Breast epithelium (tissue), 4 donors: ENCODE results near the gene ANKRD6. TPM values are rescaled to one million over a fixed set of nuclear protein-coding genes. Genes with fewer than 3 reads are reported as not detected.

Source experiments
- DNase-seq, 2 donors: peaks; one replicate each; pipeline ENCODE4 v3.0.0-alpha.2; 2019; ENCODE audit warnings: low spot score in 2 of 2
- H3K27ac ChIP-seq, 2 donors: fragments of 200-600 bp; sonication (generic) in 1 of 2; one replicate each; pipeline ENCODE4 v1.5.1; 2016 to 2019; ENCODE audit warnings: mild to moderate bottlenecking in 1 of 2
- H3K27me3 ChIP-seq, 2 donors: fragments of 200-600 bp; sonication (generic) in 1 of 2; one replicate each; pipeline versions ENCODE4 v1.5.1 to v1.6.0; 2017 to 2019; ENCODE audit warnings: control low read depth in 1 of 2, mild to moderate bottlenecking in 1 of 2
- H3K36me3 ChIP-seq: fragments of 200-600 bp; one replicate; pipeline ENCODE4 v1.5.1; 2019
- H3K4me1 ChIP-seq, 2 donors: fragments of 200-600 bp; sonication (generic); one replicate each; pipeline ENCODE4 v1.5.1; 2016 to 2019; ENCODE audit warnings: control low read depth in 1 of 2
- H3K4me3 ChIP-seq, 3 donors: fragments of 200-600 bp; sonication (generic); 1 replicate in 2 of 3; 2 replicates in 1 of 3; pipeline ENCODE4 v1.5.1; 2016 to 2019; ENCODE audit warnings: mild to moderate bottlenecking in 3 of 3, moderate library complexity in 2 of 3
- H3K9me3 ChIP-seq, 2 donors: fragments of 200-600 bp; sonication (generic) in 1 of 2; one replicate each; pipeline ENCODE4 v1.5.1; 2016 to 2019; ENCODE audit warnings: control low read depth in 1 of 2
- POLR2A ChIP-seq: fragments of 450-650 bp; IDR thresholded peaks from one replicate; pipeline ENCODE4 v1.6.1; 2016; ENCODE audit warnings: antibody characterized with exemption, mild to moderate bottlenecking, moderate library complexity
- POLR2AphosphoS5 ChIP-seq, 3 donors: sonication (generic); formaldehyde crosslinking; IDR thresholded peaks; one replicate each; pipeline ENCODE4 v1.6.1; 2017; ENCODE audit warnings: antibody characterized with exemption in 3 of 3
- intact Hi-C: fragments of 100-400 bp; cut with DNase I; formaldehyde crosslinking; loops from one replicate; pipeline ENCODE4 v1.15.1; 2023; ENCODE audit warnings: low total_unique reads
- total RNA-seq, 3 donors: library from RNA; depleted of rRNA; stranded (reverse); fragments of >200 nt; gene quantifications; one replicate each; pipeline ENCODE4 v1.1.0, GENCODE V29; 2016
- TF ChIP-seq, protein P1 (sequence below), 3 donors: fragments of 450-650 bp; IDR thresholded peaks; one replicate each; pipeline ENCODE4 v1.5.1; 2016 to 2017; ENCODE audit warnings: antibody characterized with exemption in 3 of 3, mild to moderate bottlenecking in 3 of 3, moderate library complexity in 3 of 3

ANKRD6 gene
- total RNA-seq, 3 donors from 2014 or later = 9.6 to 23.7 (median 18.0) TPM

- TF ChIP-seq POLR2A (no peak), POLR2AphosphoS5 (IDR thresholded peaks at IDR 0.05) (no peak)
- TF ChIP-seq, protein P1, sequence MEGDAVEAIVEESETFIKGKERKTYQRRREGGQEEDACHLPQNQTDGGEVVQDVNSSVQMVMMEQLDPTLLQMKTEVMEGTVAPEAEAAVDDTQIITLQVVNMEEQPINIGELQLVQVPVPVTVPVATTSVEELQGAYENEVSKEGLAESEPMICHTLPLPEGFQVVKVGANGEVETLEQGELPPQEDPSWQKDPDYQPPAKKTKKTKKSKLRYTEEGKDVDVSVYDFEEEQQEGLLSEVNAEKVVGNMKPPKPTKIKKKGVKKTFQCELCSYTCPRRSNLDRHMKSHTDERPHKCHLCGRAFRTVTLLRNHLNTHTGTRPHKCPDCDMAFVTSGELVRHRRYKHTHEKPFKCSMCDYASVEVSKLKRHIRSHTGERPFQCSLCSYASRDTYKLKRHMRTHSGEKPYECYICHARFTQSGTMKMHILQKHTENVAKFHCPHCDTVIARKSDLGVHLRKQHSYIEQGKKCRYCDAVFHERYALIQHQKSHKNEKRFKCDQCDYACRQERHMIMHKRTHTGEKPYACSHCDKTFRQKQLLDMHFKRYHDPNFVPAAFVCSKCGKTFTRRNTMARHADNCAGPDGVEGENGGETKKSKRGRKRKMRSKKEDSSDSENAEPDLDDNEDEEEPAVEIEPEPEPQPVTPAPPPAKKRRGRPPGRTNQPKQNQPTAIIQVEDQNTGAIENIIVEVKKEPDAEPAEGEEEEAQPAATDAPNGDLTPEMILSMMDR (IDR thresholded peaks at IDR 0.05) = no peak
- intact Hi-C loops = no loop called here
- H3K4me1 ChIP-seq = no peaks in the 10 kb centered on the region
These were observed 52.4 kb downstream of the ANKRD6 start for GRCh38 chr6:89485320-89485719.

DNA sequence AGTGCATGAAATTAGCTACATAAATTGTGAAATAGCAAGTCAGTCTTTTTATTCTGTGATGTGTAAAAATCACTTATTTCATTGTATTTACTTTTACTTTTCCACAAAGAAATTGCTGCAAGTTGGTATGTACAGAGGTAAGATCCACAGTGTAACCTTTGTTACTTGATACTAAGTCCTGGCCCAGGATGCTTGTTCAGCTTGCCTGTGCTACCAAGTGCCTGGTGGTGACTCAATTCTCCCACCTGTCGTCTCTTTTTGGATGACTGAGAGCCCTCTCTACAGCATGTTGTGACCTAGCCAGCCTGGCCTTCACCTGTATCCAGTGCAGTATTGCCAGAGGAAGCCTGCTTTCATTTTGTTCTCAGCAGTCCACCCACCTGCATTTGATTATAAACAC, 54.9 kb downstream of the ANKRD6 start:
- no peaks in the 10 kb centered on the region for H3K4me1 ChIP-seq
- H3K27me3 ChIP-seq = no peaks in the 10 kb centered on the region
- intact Hi-C loops = no loop called here
- no peak overlapping the region for H3K27ac ChIP-seq
- no peak overlapping the region for H3K4me3 ChIP-seq
- no peak for DNase-seq
- no peak for TF ChIP-seq POLR2AphosphoS5 (IDR thresholded peaks at IDR 0.05)
- TF ChIP-seq, protein P1 (IDR thresholded peaks at IDR 0.05) = no peak
- TF ChIP-seq POLR2A = no peak
- no peaks in the 10 kb centered on the region for H3K36me3 ChIP-seq
- no peaks in the 10 kb centered on the region for H3K9me3 ChIP-seq

More at GRCh38 chr6:89485320-89485719, 52.4 kb downstream of the ANKRD6 start:
- H3K27me3 ChIP-seq = no peaks in the 10 kb centered on the region
- DNase-seq = no peak
- H3K27ac ChIP-seq = no peak overlapping the region
- no peaks in the 10 kb centered on the region for H3K36me3 ChIP-seq
- H3K4me3 ChIP-seq = no peak overlapping the region
- no peaks in the 10 kb centered on the region for H3K9me3 ChIP-seq

DNA sequence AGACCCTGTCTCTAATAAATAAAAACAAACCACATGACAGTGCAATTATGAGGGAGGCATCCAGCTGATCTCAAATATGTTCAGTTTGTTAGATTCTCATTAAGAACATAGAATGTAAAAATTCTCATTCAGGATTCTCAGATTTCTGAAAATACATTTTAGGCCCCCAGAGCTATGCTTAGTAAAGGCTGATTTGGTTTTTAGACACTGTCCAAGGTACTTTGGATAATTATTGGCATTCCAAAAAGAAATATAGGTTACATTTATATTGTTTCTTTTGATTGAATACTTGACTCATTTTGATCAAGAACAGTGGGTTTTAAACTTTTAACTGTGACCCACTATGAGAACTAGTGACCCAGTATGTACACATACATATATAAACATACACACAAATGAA, 55.5 kb downstream of the ANKRD6 start:
- intact Hi-C loops = no loop called here
- H3K4me1 ChIP-seq = no peaks in the 10 kb centered on the region
- TF ChIP-seq, protein P1 (IDR thresholded peaks at IDR 0.05) = no peak
- TF ChIP-seq POLR2A = no peak
- no peak for TF ChIP-seq POLR2AphosphoS5 (IDR thresholded peaks at IDR 0.05)
- H3K27ac ChIP-seq = no peak overlapping the region
- no peaks in the 10 kb centered on the region for H3K36me3 ChIP-seq
- H3K9me3 ChIP-seq = no peaks in the 10 kb centered on the region
- no peaks in the 10 kb centered on the region for H3K27me3 ChIP-seq
- no peak for DNase-seq
- no peak overlapping the region for H3K4me3 ChIP-seq

DNA sequence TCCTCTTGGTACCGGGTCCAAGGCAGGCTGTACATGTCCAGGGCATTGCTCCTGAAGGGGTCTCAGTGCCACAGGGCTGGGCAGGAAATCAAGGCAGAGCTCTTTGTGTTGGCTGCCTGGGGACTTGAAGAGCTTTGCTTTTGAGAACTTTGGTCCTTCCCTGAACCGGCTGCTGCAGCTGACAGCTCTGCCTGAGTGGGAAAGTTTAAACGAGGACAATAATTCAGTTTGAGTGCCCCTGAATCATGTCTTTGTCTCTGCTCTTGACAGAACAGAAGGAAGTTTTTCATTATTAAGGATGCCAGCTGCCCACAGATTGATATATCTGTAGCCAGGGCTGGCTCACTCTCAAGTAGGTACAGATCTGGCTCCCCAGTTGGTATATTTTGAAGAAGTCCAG, 56.1 kb downstream of the ANKRD6 start:
- H3K4me3 ChIP-seq = no peak overlapping the region
- no peaks in the 10 kb centered on the region for H3K36me3 ChIP-seq
- TF ChIP-seq POLR2A (no peak), POLR2AphosphoS5 (IDR thresholded peaks at IDR 0.05) (no peak)
- TF ChIP-seq, protein P1 (IDR thresholded peaks at IDR 0.05) = no peak
- intact Hi-C loops = no loop called here
- no peaks in the 10 kb centered on the region for H3K4me1 ChIP-seq
- no peak for DNase-seq
- H3K27ac ChIP-seq = no peak overlapping the region
- no peaks in the 10 kb centered on the region for H3K9me3 ChIP-seq
- no peaks in the 10 kb centered on the region for H3K27me3 ChIP-seq

DNA sequence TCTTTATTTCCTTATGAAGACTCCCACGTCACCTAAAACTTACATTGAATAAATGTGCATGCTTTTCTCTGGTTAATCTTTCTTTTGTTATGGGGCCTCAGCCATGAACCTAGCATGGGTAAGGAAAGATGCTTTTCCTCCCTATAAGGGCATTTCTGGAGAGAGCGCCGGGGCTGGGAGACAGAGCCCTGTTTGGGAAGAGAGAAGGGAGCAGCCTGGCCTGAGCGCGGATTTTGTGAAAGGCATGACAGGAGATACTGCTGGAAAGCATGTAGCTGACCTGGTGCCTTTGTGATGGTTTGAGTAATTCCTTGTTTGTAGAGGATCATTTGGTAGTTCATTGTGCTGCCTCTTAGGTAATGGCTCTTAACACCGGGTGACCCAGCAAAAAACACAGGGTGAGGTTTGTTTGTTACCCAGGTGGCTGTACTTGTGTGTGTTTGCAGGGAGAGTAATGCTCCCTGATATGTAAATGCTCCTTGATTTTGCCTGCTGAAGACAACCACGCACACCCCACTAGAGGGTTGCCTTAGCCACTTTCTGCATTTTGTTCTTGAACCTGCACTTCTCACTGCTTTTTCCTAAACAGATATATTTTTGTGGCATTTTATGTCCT, 59.2 kb downstream of the ANKRD6 start:
- no peaks in the 10 kb centered on the region for H3K27me3 ChIP-seq
- H3K4me1 ChIP-seq = no peaks in the 10 kb centered on the region
- no peaks in the 10 kb centered on the region for H3K36me3 ChIP-seq
- no peak overlapping the region for H3K4me3 ChIP-seq
- no peak for DNase-seq
- TF ChIP-seq POLR2A = no peak
- TF ChIP-seq, protein P1 (IDR thresholded peaks at IDR 0.05) = no peak
- no peak for TF ChIP-seq POLR2AphosphoS5 (IDR thresholded peaks at IDR 0.05)
- no peak overlapping the region for H3K27ac ChIP-seq
- intact Hi-C loops = no loop called here
- no peaks in the 10 kb centered on the region for H3K9me3 ChIP-seq
